SK-N-SH (cell line): ENCODE data around the gene PRPS1. TPM values are rescaled to one million over a fixed set of nuclear protein-coding genes. Genes with fewer than 3 reads are reported as not detected.

Experiments
- CTCF ChIA-PET: fragments of 300-600, 350-600 bp; formaldehyde crosslinking; extraction: SDS; loops from one replicate; lab custom pipeline; 2021; lab: Yijun Ruan, JAX
- POLR2A ChIA-PET: fragments of 350-600 bp; sonication (Branson Sonifier 250); formaldehyde crosslinking; extraction: SDS; loops from one replicate; lab custom pipeline; 2020; ENCODE audit warnings: antibody characterized with exemption, inconsistent platforms; lab: Yijun Ruan, JAX
- DNase-seq: peaks from one replicate; pipeline ENCODE4 v3.0.0; 2012
- H2AFZ ChIP-seq: fragments of 200-600 bp; sonication (generic); 2 replicates; pipeline ENCODE4 v1.8.1; 2016; ENCODE audit warnings: antibody characterized with exemption, mild to moderate bottlenecking, low read depth
- H3F3A ChIP-seq: fragments of 200-600 bp; sonication (generic); replicated peaks from 2 replicates; pipeline ENCODE3; 2016; ENCODE audit warnings: antibody characterized with exemption, mild to moderate bottlenecking; ENCODE audit not compliant: insufficient read depth
- H3K27ac ChIP-seq, 2 experiments: fragments of 200-500 bp in 1 of 2; fragments of 200-600 bp in 1 of 2; sonication (Bioruptor generic) in 1 of 2; sonication (generic), shearing (Covaris generic) in 1 of 2; 2 replicates each; pipeline versions ENCODE4 v1.5.1 to v1.6.1; 2014 to 2016; ENCODE audit warnings: low read depth in 2 of 2, inconsistent platforms in 1 of 2, low read length in 1 of 2, mild to moderate bottlenecking in 1 of 2, mixed read lengths in 1 of 2
- H3K27me3 ChIP-seq: fragments of 200-600 bp; sonication (generic), shearing (Covaris generic); 2 replicates; pipeline ENCODE4 v1.6.1; 2016; ENCODE audit warnings: mixed run types; ENCODE audit not compliant: insufficient read depth
- H3K36me3 ChIP-seq, 2 experiments: fragments of 200-500 bp in 1 of 2; fragments of 200-600 bp in 1 of 2; sonication (Bioruptor generic) in 1 of 2; sonication (generic) in 1 of 2; replicated peaks in 1 of 2; 2 replicates each; pipeline versions ENCODE3 to v1.5.1; 2014 to 2016; ENCODE audit warnings: low read length in 1 of 2, mild to moderate bottlenecking in 1 of 2; ENCODE audit not compliant: insufficient read depth in 2 of 2, control insufficient read depth in 1 of 2
- H3K4me1 ChIP-seq, 2 experiments: fragments of 200-500 bp in 1 of 2; fragments of 200-600 bp in 1 of 2; sonication (Bioruptor generic) in 1 of 2; sonication (generic), shearing (Covaris generic) in 1 of 2; 2 replicates each; pipeline versions ENCODE4 v1.5.1 to v1.6.1; 2014 to 2016; ENCODE audit warnings: low read depth in 1 of 2, low read length in 1 of 2, mixed run types in 1 of 2; ENCODE audit not compliant: insufficient read depth in 2 of 2, control insufficient read depth in 1 of 2
- H3K4me2 ChIP-seq: fragments of 200-600 bp; sonication (generic), shearing (Covaris generic); 2 replicates; pipeline ENCODE4 v1.6.1; 2017; ENCODE audit warnings: mixed run types
- H3K4me3 ChIP-seq, 2 experiments: fragments of 200-500 bp in 1 of 2; fragments of 200-600 bp in 1 of 2; sonication (Bioruptor generic) in 1 of 2; sonication (generic), shearing (Covaris generic) in 1 of 2; 2 replicates each; pipeline versions ENCODE4 v1.5.1 to v1.8.1; 2014 to 2016; ENCODE audit warnings: low read depth in 2 of 2, inconsistent platforms in 1 of 2, low read length in 1 of 2, mild to moderate bottlenecking in 1 of 2, mixed read lengths in 1 of 2, moderate library complexity in 1 of 2
- H3K79me2 ChIP-seq: fragments of 200-600 bp; sonication (generic); 2 replicates; pipeline ENCODE4 v1.8.1; 2017; ENCODE audit warnings: mild to moderate bottlenecking; ENCODE audit not compliant: insufficient read depth
- H3K9ac ChIP-seq: fragments of 200-600 bp; sonication (generic); 2 replicates; pipeline ENCODE4 v1.6.1; 2017; ENCODE audit warnings: mixed run types
- H3K9me2 ChIP-seq: fragments of 200-600 bp; sonication (generic); 2 replicates; pipeline ENCODE4 v1.6.1; 2017; ENCODE audit warnings: mixed run types
- H3K9me3 ChIP-seq: fragments of 200-600 bp; sonication (generic); 2 replicates; pipeline ENCODE4 v1.6.1; 2017; ENCODE audit warnings: mixed run types, mild to moderate bottlenecking, moderate library complexity
- H4K20me1 ChIP-seq: fragments of 200-600 bp; sonication (generic); 2 replicates; pipeline ENCODE4 v1.6.1; 2017; ENCODE audit warnings: mild to moderate bottlenecking, mixed run types; ENCODE audit not compliant: insufficient read depth
- CHD2 ChIP-seq: fragments of 150-350 bp; IDR thresholded peaks from 2 replicates; pipeline ENCODE4 v1.6.1; 2018; ENCODE audit warnings: low read length; ENCODE audit not compliant: partially characterized antibody
- CTCF ChIP-seq: fragments of 200-600 bp; sonication (generic); IDR thresholded peaks from 2 replicates; pipeline ENCODE4 v1.6.1; 2017; ENCODE audit warnings: antibody characterized with exemption, mild to moderate bottlenecking, moderate library complexity
- EZH2phosphoT487 ChIP-seq: fragments of 200-600 bp; sonication (generic); IDR thresholded peaks from 2 replicates; pipeline ENCODE4 v1.6.1; 2017; ENCODE audit warnings: low read depth, mixed run types, mild to moderate bottlenecking, antibody characterized with exemption, moderate library complexity, borderline replicate concordance
- FOXJ3 ChIP-seq: sonication (generic); formaldehyde crosslinking; IDR thresholded peaks from 2 replicates; pipeline ENCODE4 v1.5.1; 2020; ENCODE audit warnings: mild to moderate bottlenecking, missing genetic modification reagents
- GABPA ChIP-seq: IDR thresholded peaks from 2 replicates; pipeline ENCODE4 v1.4.0; 2012; ENCODE audit warnings: low read depth, mild to moderate bottlenecking
- GATA2 ChIP-seq: sonication (generic); formaldehyde crosslinking; IDR thresholded peaks from 2 replicates; pipeline ENCODE4 v1.5.0; 2020; ENCODE audit warnings: mild to moderate bottlenecking, missing genetic modification reagents
- IRF3 ChIP-seq: fragments of 150-350 bp; IDR thresholded peaks from 2 replicates; pipeline ENCODE4 v1.6.1; 2016; ENCODE audit warnings: mild to moderate bottlenecking, low read depth, low read length
- NRF1 ChIP-seq: IDR thresholded peaks from 2 replicates; pipeline ENCODE4 v1.6.1; 2012; ENCODE audit warnings: low read depth, mild to moderate bottlenecking, low read length
- RAD21 ChIP-seq: IDR thresholded peaks from 2 replicates; pipeline ENCODE4 v1.6.1; 2012; ENCODE audit warnings: mild to moderate bottlenecking, low read length
- REST ChIP-seq: IDR thresholded peaks from 2 replicates; pipeline ENCODE4 v1.6.1; 2012; ENCODE audit warnings: mild to moderate bottlenecking, low read depth, low read length, moderate library complexity
- RFX5 ChIP-seq: IDR thresholded peaks from 2 replicates; pipeline ENCODE4 v1.6.1; 2012; ENCODE audit warnings: mild to moderate bottlenecking, improper control_type of control experiment, low read length
- RXRA ChIP-seq: IDR thresholded peaks from 2 replicates; pipeline ENCODE4 v1.4.0; 2012; ENCODE audit warnings: low read depth, mild to moderate bottlenecking, borderline replicate concordance
- SMC3 ChIP-seq: IDR thresholded peaks from 2 replicates; pipeline ENCODE4 v1.6.1; 2012; ENCODE audit warnings: low read depth, low read length, improper control_type of control experiment
- TEAD4 ChIP-seq: IDR thresholded peaks from 2 replicates; pipeline ENCODE4 v1.4.0; 2012; ENCODE audit warnings: mild to moderate bottlenecking, borderline replicate concordance; ENCODE audit not compliant: insufficient read depth
- USF1 ChIP-seq: IDR thresholded peaks from 2 replicates; pipeline ENCODE4 v1.4.0; 2012; ENCODE audit warnings: low read depth, borderline replicate concordance
- WGBS: methylation state at CpG from one replicate; pipeline ENCODE4 v1.1.6; 2017; ENCODE audit warnings: low lambda C conversion rate; 5-methylcytosine and 5-hydroxymethylcytosine counted together
- polyA plus RNA-seq, 3 experiments: library from polyadenylated mRNA; depleted of rRNA; stranded (reverse); fragments of >200 nt; gene quantifications; 2 replicates each; pipeline ENCODE4 v1.2.3, GENCODE V29; 2012

Gene PRPS1
- polyA plus RNA-seq, 1 of the 3 experiments (the other 2 are of a cell fraction) = 42.3 TPM

GRCh38 chrX:107687445-107687844, 59.1 kb downstream of the PRPS1 start:
- Histone ChIP-seq H4K20me1 (no peaks in the 10 kb centered on the region), H3K4me2 (no peak overlapping the region), H3K4me1 (no peaks in the 10 kb centered on the region), H3K9me3 (no peaks in the 10 kb centered on the region), H2AFZ (no peak overlapping the region), H3F3A (no peaks in the 10 kb centered on the region), H3K4me3 (no peak overlapping the region), H3K36me3 (no peaks in the 10 kb centered on the region), H3K27me3 (peaks cover 14% of the 10 kb centered on the region; the same call in 1 of the 2 replicates), H3K27ac (no peak overlapping the region), H3K9me2 (no peaks in the 10 kb centered on the region), H3K79me2 (no peaks in the 10 kb centered on the region), H3K9ac (no peak overlapping the region)
- CTCF ChIA-PET = interaction anchor here (1.3 kb wide), 1 partner anchor 15 kb away, joined by 5 read pairs; no protein-coding TSS in a partner anchor
- 37% methylated on average over 3 of the region's 3 CpGs for WGBS
- DNase-seq = no peak
- POLR2A ChIA-PET = no interaction called here
- TF ChIP-seq REST (no peak), GABPA (no peak), CHD2 (no peak), CTCF (no peak)

GRCh38 chrX:107691024-107691448, 62.7 kb downstream of the PRPS1 start:
- H3K27me3 ChIP-seq = peaks cover 5% of the 10 kb centered on the region; the same call in 1 of the 2 replicates
- no peaks in the 10 kb centered on the region for H3K79me2 ChIP-seq
- no peaks in the 10 kb centered on the region for H3K9me2 ChIP-seq
- H3K9me3 ChIP-seq = no peaks in the 10 kb centered on the region
- no peak for DNase-seq
- H3K4me1 ChIP-seq = no peaks in the 10 kb centered on the region
- H3K4me3 ChIP-seq = no peak overlapping the region
- no peaks in the 10 kb centered on the region for H4K20me1 ChIP-seq
- no peak overlapping the region for H2AFZ ChIP-seq
- H3K36me3 ChIP-seq = no peaks in the 10 kb centered on the region
- H3K27ac ChIP-seq = no peak overlapping the region
- WGBS = 43% methylated on average over 5 of the region's 5 CpGs
- H3F3A ChIP-seq = no peaks in the 10 kb centered on the region
- no peak overlapping the region for H3K4me2 ChIP-seq
- CTCF ChIA-PET = interaction anchor here (1.1 to 1.5 kb wide), 2 partner anchors 10 to 18 kb away, joined by 3 read pairs; no protein-coding TSS in a partner anchor
- H3K9ac ChIP-seq = no peak overlapping the region
- POLR2A ChIA-PET = no interaction called here
- no peak for TF ChIP-seq USF1
- no peak for TF ChIP-seq TEAD4
- TF ChIP-seq RAD21 = no peak
- no peak for TF ChIP-seq SMC3
- TF ChIP-seq GATA2 (CRISPR knock-in tag) = no peak
- TF ChIP-seq RFX5 = no peak
- no peak for TF ChIP-seq IRF3
- no peak for TF ChIP-seq FOXJ3 (CRISPR knock-in tag)
- TF ChIP-seq GABPA = no peak
- TF ChIP-seq REST = no peak
- no peak for TF ChIP-seq EZH2phosphoT487
- TF ChIP-seq RXRA = no peak
- TF ChIP-seq NRF1 = no peak
